Upper lobe of right lung (tissue), 1 donor: Measurements from ENCODE around the gene FBLN1. TPM values are rescaled to one million over a fixed set of nuclear protein-coding genes. Genes with fewer than 3 reads are reported as not detected.

Experiments
- ATAC-seq: fragments of 200-7000 bp; cut with Tn5 transposase; one replicate; pipeline ENCODE4 v1.9.1; 2020; ENCODE audit warnings: mild to moderate bottlenecking, moderate library complexity
- DNase-seq: peaks from one replicate; pipeline ENCODE4 v3.0.0-alpha.2; 2020
- H3K27ac ChIP-seq: fragments of 200-600 bp; one replicate; pipeline ENCODE4 v1.8.0; 2022
- H3K27me3 ChIP-seq: fragments of 200-600 bp; one replicate; pipeline ENCODE4 v1.8.0; 2022; ENCODE audit warnings: mild to moderate bottlenecking
- H3K36me3 ChIP-seq: fragments of 200-600 bp; one replicate; pipeline ENCODE4 v1.8.0; 2022
- H3K4me1 ChIP-seq: fragments of 200-600 bp; one replicate; pipeline ENCODE4 v1.8.0; 2022
- H3K4me3 ChIP-seq: fragments of 200-600 bp; one replicate; pipeline ENCODE4 v1.8.0; 2022; ENCODE audit warnings: mild to moderate bottlenecking
- H3K9me3 ChIP-seq: fragments of 200-600 bp; one replicate; pipeline ENCODE4 v1.8.0; 2022
- intact Hi-C: fragments of 100-400 bp; cut with DNase I; formaldehyde crosslinking; loops from one replicate; pipeline ENCODE4 v1.11.0; 2022
- total RNA-seq: library from RNA; stranded (reverse); fragmentation: NEBNext Ultra II Directional; extraction: Animal tissue kit (Norgen Biotek cat#: 25700); gene quantifications from one replicate; pipeline ENCODE4 v1.2.1, GENCODE V29; 2021
- TF ChIP-seq, protein P1 (sequence below): fragments of 200-600 bp; IDR thresholded peaks from one replicate; pipeline ENCODE4 v1.8.0; 2022; ENCODE audit warnings: antibody characterized with exemption
- donor health status: DM: no; HTN: yes; CAD: no; lungs with severe emphysema.

The FBLN1 gene
- total RNA-seq, 1 donor from 2014 or later, result 272 TPM

DNA sequence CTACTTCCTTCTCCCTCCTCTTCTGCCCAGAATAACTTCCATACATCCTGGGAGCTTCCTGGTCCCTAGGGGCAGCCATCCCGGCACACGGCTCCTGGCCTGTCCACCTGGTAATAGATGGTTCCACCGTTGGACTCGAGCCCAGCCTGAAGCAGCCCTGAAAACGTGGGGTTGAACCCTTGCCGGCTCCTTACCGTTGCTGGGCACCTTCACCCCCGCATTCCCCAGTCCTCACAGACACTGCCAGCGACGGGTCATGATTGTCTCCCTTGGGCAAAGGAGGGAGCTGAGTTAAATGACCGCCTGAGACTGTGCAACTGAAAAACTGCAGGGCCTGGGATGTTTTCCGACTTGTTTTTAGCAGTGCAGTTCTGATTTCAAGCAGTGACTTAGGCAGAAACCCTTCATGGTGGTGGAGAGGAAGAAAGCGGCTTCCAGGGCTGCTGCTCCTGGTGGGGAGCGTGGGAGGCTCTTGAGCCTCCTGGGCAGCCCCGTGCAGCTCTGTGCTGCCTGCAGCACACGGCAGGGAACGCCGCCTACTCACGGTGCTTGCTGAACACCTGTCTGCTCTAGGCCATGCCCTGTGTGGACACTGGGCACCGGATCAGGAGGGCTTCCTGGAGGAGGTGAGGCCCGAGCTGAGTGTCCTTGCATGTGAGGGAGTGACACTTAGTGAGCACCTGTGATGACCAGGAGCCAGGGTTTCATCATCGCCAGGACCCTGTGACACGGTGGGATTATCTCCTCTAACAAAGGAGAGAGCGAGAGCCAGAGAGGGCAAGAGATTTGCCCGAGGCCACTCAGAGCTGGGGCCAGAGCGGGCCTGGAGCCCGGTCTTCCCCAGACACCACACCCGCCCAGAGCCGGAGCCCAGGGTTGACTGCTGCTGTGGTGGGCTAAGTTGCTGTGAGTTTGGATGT, 77.4 kb downstream of the FBLN1 start:
- Histone ChIP-seq H3K9me3 (no peaks in the 10 kb centered on the region), H3K4me3 (no peak overlapping the region), H3K4me1 (peaks cover 18% of the 10 kb centered on the region), H3K27ac (no peak overlapping the region), H3K36me3 (no peaks in the 10 kb centered on the region), H3K27me3 (peaks cover 12% of the 10 kb centered on the region)
- intact Hi-C loops, result no loop called here
- no peak for ATAC-seq
- no peak for DNase-seq
- TF ChIP-seq, protein P1, sequence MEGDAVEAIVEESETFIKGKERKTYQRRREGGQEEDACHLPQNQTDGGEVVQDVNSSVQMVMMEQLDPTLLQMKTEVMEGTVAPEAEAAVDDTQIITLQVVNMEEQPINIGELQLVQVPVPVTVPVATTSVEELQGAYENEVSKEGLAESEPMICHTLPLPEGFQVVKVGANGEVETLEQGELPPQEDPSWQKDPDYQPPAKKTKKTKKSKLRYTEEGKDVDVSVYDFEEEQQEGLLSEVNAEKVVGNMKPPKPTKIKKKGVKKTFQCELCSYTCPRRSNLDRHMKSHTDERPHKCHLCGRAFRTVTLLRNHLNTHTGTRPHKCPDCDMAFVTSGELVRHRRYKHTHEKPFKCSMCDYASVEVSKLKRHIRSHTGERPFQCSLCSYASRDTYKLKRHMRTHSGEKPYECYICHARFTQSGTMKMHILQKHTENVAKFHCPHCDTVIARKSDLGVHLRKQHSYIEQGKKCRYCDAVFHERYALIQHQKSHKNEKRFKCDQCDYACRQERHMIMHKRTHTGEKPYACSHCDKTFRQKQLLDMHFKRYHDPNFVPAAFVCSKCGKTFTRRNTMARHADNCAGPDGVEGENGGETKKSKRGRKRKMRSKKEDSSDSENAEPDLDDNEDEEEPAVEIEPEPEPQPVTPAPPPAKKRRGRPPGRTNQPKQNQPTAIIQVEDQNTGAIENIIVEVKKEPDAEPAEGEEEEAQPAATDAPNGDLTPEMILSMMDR, result no peak

DNA sequence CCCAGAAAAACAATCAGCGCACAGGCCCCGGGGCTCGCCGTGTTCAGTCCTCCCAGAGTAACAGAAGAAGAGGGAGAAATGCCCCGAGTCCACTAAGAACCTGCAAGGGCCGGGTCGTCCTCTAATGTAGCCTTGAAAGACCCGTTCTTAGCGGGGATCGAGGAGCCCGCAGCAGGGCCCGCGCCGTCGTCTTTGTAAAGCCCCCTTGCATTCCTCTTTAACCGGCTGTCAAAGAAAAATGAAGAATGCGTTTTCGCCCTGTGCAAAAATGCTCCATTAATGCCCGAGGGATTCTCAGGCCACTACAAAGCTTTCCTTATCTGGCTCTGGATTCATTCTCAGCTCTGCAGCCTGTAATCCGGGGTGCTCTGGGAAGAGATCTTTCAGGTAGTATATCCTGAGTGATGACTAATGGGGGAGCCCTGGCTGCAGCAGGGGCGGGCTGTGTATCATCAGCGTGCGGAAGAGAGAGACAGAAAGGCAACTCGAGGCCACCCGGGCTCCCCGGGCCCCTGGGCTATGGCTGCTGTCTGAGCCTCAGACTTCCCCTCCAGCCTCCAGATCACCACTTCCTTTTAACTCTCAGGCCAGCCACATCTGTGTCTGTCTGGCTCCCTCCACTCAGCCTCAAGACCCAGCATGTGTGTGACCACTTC, 78.2 kb downstream of the FBLN1 start:
- intact Hi-C loops, result no loop called here
- H3K27me3 ChIP-seq, result peaks cover 12% of the 10 kb centered on the region
- H3K27ac ChIP-seq, result no peak overlapping the region
- peaks cover 18% of the 10 kb centered on the region for H3K4me1 ChIP-seq
- TF ChIP-seq, protein P1, result no peak
- no peak overlapping the region for H3K4me3 ChIP-seq
- DNase-seq, result no peak
- no peaks in the 10 kb centered on the region for H3K9me3 ChIP-seq
- H3K36me3 ChIP-seq, result no peaks in the 10 kb centered on the region
- no peak for ATAC-seq

- TF ChIP-seq, protein P1, result no peak
- intact Hi-C loops, result no loop called here
Measured at GRCh38 chr22:45581549-45582080, 78.9 kb downstream of the FBLN1 start.

GRCh38 chr22:45582236-45582954, 79.7 kb downstream of the FBLN1 start:
- Histone ChIP-seq H3K27me3 (peaks cover 3% of the 10 kb centered on the region), H3K9me3 (no peaks in the 10 kb centered on the region), H3K4me3 (no peak overlapping the region), H3K4me1 (peaks cover 18% of the 10 kb centered on the region), H3K36me3 (no peaks in the 10 kb centered on the region), H3K27ac (no peak overlapping the region)
- no peak for DNase-seq
- intact Hi-C loops, result no loop called here
- TF ChIP-seq, protein P1, result no peak
- ATAC-seq, result no peak

More at GRCh38 chr22:45581549-45582080, 78.9 kb downstream of the FBLN1 start:
- Histone ChIP-seq H3K27ac (no peak overlapping the region), H3K27me3 (peaks cover 6% of the 10 kb centered on the region), H3K4me1 (peaks cover 18% of the 10 kb centered on the region), H3K36me3 (no peaks in the 10 kb centered on the region), H3K9me3 (no peaks in the 10 kb centered on the region), H3K4me3 (no peak overlapping the region)
- no peak for DNase-seq
- no peak for ATAC-seq

DNA sequence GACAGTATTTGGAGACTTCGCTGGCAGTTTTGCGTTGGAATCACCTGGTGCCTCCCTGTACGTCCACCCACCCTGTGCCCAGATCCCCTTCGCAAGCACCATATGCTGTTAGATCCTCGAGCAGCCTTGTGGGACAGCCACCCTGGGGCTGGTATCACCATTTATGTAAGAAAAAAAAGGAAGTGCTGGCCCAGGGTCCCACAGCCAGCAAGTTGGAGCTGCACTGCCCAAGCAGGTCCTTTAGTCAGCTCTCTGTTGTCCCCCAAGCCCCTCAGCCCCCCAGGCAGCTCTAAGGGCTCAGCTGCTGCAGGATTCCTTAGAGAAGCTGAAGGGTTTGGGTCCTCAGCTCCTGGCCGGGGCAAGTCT, 80.3 kb downstream of the FBLN1 start:
- Histone ChIP-seq H3K4me3 (no peak overlapping the region), H3K4me1 (peaks cover 16% of the 10 kb centered on the region), H3K27ac (no peak overlapping the region), H3K36me3 (no peaks in the 10 kb centered on the region), H3K9me3 (no peaks in the 10 kb centered on the region), H3K27me3 (no peaks in the 10 kb centered on the region)
- TF ChIP-seq, protein P1, result no peak
- no peak for DNase-seq
- no peak for ATAC-seq
- intact Hi-C loops, result no loop called here
